GM10266 (cell line): ENCODE data around the gene PIEZO1.
A peak's percentile ranks its signal among the peaks of the same experiment; 100 is the strongest.

Experiments used
- DNase-seq: peaks from one replicate; pipeline ENCODE4 v3.0.0; 2012; ENCODE audit errors: extremely low spot score
- TF ChIP-seq, protein P1 (sequence below): IDR thresholded peaks from 2 replicates; pipeline ENCODE4 v1.5.1; 2012; ENCODE audit warnings: mild to moderate bottlenecking, low read depth; ENCODE audit not compliant: control insufficient read depth, insufficient read depth; ENCODE audit errors: missing control alignments

PIEZO1 gene

DNA sequence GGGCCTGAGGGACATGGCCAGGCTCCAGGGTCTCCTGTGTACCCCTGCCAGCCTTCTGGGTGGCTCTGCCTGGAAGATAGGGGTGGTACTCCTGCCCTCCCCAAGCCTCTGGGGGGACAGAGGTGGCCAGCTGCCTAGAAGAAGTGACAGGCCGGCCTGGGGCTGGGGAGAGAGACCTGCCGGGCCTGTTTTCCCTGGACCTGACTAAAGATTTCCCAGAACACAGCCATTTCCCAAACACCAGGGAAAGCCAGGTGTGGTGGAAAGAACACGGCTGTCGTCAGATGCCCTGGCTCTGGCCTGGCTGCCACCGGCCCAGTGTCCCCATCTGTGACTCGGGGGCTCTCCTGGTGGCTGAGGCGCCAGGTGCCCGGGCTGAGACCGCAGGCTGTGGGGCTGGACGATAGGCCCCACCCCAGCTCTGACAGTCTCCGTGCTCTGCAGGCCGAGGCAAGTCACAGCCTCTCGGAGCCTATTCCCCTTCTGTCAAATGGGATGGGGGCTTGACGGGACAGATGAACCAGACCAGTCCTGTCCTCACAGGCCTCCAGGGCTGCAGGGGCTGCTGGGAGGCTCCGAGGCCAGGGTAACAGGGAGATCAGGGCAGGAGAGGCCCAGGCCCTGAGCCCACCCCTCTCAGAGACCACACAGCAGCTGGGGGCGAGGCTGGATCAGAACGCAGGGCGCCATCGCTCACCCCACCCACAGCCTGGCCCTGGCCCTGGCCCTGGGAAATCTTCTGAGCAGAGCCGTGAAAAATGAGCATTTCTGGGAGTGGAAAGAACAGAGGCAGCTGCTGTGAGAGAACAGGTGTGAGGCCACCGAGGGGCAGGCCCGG lies 45.7 kb downstream of the PIEZO1 start:
- TF ChIP-seq, protein P1, sequence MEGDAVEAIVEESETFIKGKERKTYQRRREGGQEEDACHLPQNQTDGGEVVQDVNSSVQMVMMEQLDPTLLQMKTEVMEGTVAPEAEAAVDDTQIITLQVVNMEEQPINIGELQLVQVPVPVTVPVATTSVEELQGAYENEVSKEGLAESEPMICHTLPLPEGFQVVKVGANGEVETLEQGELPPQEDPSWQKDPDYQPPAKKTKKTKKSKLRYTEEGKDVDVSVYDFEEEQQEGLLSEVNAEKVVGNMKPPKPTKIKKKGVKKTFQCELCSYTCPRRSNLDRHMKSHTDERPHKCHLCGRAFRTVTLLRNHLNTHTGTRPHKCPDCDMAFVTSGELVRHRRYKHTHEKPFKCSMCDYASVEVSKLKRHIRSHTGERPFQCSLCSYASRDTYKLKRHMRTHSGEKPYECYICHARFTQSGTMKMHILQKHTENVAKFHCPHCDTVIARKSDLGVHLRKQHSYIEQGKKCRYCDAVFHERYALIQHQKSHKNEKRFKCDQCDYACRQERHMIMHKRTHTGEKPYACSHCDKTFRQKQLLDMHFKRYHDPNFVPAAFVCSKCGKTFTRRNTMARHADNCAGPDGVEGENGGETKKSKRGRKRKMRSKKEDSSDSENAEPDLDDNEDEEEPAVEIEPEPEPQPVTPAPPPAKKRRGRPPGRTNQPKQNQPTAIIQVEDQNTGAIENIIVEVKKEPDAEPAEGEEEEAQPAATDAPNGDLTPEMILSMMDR = no peak
- DNase-seq = no peak

DNA sequence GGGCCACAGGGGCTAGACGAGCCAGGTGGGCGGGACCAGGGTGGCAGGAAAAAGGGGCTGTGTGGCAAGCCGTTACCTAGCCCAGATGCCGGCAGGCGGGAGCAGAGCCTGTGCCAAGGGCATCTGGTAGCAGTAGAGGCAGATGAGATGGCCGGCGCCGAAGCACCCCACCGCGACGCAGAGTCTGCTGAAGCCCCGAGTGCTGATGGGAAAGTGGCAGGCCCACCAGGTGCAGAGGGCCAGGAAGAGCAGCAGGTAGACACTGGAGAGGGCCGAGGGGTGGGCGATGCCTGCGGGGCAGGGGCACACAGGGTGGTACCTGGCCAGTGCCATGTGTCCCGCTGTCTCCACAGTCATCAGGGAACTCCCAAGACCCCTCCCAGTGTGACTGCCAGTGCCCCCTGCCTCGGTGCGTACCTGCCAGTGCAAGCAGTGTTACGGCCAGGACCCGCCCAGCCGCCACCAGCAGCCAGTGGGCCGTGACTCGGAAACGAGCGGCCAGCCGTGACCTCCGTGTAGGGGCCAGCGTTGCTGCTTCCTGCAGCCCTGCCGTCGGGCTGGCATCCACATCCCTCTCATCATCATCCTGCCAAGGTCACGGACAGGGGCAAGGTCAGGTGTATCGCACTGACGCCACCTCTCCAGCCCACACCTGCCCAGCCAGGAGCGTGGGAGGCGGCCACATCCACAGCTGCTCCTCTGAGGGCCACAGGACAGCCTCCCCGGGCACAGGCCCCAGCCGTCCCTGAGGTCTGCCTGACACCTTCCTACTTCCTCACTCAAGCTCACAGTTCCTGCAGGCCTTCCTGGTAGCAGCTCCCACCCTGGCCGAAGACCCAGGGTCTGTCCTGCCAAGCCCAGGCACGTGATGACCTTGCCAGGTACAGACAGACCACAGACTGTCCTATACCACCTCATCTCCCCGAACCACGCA lies 46.6 kb downstream of the PIEZO1 start:
- DNase-seq = no peak
- TF ChIP-seq, protein P1 = no peak

DNA sequence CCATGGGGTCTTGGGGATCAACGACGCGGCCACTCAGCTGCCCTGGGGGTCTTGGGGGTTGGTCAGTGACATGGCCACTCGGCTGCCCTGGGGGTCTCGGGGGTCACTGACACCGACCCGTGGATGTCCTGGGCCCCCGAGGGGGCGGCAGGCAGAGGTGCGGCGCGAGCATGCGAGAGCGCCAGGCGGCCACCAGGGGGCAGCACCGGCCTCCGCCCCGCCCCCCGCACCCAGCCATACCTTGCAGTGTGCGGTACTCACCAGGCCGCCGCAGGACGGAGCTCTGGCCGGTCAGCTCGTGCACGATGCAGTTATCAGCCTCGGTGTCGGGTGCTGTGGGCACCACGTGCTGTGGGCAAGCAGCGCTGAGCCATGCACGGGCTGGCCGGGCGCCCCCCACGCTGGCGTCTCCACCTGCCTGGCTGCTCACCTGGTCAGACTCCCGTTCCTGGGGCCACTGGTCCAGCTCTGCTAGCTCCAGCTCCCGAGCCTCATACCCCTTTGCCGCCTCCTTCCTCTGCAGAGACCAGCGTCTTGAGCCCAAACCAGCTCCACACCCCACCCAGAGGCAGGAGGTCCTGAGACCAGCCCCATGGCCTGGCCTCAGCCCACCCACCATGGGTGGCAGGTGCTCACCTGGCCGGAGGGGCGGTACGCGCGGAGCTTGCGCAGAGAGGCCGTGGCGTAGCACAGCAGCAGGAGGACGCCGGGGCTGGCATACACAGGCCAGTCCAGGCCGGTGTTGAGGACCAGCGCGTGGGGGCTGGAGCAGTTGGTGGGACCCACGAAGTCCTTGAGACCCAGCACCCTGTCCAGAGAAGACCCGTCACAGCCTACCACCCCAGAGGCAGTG lies 47.5 kb downstream of the PIEZO1 start:
- TF ChIP-seq, protein P1 = peak; percentile 94
- peak; percentile 90 for DNase-seq

DNA sequence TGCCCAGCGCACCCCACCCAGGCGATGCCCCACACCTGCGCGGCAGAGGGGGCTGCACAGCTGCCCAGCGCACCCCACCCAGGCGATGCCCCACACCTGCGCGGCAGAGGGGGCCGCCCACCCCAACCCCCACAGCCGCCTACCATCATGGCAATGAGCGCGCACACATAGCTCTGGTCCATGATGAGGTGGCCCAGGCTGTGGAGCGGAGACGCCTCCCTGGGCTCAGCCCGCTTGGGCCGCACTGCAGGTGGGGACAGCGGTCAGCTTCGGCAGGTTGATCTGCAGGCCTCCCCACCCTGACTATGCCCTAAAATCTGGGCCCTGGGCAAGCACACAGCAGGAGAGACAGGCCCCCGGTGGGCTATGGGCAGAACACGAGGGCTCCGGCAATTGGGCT lies 48.5 kb downstream of the PIEZO1 start:
- no peak for DNase-seq
- TF ChIP-seq, protein P1 = no peak

DNA sequence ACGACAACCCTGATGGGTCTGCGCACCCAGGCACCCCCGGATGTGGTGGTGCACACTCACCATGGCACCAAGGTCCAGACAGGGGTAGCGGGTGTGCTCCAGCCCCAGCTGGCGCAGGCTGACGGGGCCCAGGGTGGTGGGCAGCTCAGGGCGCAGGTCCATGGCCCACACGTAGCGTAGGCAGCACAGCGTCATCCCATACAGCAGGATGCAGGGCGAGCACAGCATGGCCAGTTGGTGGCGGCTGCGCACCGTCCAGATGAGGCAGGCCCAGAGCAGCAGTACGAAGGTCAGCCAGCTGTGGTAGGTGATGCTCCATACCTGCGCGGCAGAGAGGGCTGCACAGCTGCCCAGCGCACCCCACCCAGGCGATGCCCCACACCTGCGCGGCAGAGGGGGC lies 48.9 kb downstream of the PIEZO1 start:
- DNase-seq = no peak
- TF ChIP-seq, protein P1 = peak; percentile 5

DNA sequence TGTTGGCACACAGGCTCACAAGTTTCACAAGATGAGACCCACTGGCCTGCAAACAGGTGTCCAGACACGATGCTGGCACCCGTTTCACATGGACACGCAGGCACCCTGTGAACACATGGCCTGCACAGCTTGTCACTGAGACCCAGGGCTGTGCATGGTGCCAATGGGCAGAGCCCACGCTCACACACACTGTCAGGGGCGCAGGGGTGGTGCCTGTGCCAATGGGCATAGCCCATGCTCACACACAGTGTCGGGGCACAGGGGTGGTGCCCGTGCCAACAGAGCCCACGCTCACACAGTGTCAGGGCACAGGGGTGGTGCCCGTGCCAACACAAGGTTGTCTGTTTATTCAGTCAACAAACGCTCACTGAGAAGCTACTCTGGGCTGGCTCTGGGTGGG lies 49.4 kb downstream of the PIEZO1 start:
- DNase-seq = no peak
- TF ChIP-seq, protein P1 = no peak
